ENCODE results near the gene ATAD3C.
A peak's percentile ranks its signal among the peaks of the same experiment; 100 is the strongest.
"Not testable (repeated sequence)": the region's sequence is repeated elsewhere in the genome, so short reads cannot be mapped to it uniquely, and the experiment has no call there.

The ATAD3C gene, protein sequence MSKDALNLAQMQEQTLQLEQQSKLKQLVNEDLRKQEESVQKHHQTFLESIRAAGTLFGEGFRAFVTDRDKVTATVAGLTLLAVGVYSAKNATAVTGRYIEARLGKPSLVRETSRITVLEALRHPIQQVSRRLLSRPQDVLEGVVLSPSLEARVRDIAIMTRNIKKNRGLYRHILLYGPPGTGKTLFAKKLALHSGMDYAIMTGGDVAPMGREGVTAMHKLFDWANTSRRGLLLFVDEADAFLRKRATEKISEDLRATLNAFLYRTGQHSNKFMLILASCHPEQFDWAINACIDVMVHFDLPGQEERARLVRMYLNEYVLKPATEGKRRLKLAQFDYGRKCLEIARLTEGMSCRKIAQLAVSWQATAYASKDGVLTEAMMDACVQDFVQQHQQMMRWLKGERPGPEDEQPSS

DNA sequence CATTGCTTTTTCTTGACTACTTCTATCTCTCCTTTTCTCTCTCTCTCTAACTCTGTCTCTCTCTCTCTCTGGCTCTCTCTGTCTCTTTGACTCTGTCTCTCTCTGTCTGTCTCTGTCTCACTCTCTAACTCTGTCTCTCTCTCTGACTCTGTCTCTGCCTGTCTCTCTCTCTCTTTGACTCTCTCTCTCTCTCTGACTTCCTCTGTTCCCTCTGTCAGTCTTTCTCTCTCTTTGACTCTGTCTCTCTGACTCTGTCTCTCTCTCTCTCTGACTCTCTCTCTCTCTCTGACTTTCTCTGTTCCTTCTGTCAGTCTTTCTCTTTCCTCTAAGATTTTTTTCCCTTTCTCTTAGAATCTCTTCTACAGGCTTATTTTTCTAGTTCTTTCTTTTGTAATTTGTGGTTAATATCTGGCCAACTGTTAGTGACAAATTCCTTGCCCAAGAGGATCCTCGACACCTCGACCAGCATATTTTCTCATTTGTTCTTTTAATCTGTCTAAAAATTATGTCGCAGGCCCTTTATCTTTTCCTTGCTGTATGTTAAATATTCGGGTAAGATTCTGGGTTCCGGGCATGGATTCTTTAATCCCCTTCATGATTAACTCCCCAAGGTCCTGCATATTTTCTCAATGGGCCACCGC lies at the start of gene ATAD3C:
ATAD3C (plus strand) TSS at position 591 of the 641 bp plus-strand sequence. CDS start 995 bp downstream, outside the sequence.
- DNase-seq = no peak

DNA sequence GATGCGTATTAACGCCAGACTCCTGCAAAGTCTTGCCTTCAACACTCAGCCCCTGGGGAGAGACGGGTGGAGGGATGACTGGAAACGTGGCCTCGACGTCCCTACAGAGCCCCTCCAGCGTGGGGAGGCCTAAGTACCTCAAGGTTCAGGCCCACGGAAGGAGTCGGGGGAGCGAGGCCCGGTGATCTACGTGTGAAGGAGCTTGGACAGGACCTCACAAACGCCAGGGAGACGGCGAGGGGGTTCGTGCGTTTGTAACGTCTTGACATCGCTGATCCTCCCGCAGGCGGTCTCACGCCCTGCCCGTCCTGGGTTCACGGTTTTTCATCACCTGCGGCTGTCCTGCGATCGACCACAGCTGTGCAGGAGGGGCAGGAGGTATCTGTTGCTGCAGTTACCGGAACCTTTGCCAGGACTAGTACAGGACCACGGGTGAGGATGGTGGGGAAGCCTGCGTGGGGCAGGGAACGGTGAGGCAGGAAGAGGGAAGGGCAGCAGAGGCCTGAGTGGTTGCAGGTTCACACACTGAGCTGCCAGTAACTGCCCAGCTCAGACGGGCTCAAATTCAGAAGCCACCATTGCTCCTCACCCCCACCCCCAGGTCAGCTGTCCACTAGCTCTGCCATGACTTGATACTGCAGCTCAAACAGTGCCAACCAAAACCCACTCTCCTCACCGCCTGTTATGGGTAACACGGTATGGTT lies 49.5 kb upstream of the ATAD3C start:
- no peak for DNase-seq

DNA sequence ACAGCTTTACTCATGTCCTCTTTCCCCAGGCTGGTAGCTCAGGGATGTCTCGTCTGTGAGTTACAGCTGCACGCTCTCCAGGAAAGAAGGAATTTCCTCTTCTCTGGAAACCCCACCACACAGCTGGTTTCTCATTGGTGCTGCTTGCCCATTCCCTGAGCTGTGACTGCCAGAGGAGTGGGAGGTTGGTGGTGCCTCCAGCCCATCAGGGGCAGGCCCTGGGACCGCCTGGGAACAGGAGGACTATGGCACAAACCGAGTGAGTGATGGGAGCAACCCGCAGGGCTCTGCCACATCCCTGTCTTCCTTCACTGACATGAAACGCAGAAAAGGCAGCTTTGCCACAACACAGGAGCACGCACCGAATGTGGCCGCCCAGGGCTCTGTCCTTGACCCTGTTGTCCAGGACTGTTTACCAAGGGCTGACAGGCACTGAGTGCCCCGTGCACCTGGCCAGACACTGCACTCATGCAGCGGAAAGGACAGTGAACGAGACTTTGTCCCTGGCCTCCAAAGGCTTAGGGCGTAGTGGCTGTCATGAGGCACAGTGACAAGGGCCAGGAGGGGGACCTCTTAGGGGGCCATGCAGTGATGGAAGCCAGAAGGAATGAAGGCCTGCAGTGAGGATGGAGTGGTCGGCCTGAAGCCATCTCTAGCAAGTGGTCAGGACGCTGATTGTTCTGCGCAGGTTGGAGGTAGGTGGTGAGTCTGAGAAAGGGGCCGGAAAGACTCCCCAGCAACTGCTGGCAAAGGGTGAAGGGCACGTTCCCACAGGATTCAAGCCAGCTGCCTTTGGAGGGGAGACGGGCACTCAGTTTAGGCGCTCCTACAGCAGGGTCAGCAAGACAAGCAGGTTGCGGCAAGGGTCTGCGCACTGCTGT lies 48.7 kb upstream of the ATAD3C start:
- no peak for DNase-seq

DNA sequence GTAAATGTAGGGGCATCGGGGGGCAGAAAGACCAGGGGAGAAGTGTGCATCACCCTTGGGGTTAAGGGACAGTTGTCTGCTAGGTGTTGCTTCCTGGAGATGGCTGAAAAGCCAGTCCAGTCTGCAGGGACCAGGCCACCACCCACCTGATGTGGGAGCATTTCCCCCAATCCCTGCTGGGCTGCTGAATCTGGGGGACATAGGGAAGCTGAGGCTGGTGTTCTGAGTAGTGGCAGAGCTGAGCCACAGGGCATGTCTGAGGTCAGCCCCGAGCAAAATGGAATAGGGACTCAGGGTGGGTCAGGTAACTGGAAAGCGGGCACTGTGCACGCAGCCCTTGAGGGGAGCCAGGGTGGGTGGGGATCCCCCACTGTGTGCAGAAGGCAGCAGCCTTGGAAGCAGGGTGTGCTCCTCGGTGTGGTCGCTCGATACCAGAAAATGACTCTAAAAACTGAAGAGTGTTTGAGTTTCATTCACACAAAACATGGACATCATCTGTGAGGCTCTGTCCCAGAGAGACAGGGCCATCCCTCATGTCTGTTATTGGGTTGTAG lies 48.0 kb upstream of the ATAD3C start:
- DNase-seq = no peak

DNA sequence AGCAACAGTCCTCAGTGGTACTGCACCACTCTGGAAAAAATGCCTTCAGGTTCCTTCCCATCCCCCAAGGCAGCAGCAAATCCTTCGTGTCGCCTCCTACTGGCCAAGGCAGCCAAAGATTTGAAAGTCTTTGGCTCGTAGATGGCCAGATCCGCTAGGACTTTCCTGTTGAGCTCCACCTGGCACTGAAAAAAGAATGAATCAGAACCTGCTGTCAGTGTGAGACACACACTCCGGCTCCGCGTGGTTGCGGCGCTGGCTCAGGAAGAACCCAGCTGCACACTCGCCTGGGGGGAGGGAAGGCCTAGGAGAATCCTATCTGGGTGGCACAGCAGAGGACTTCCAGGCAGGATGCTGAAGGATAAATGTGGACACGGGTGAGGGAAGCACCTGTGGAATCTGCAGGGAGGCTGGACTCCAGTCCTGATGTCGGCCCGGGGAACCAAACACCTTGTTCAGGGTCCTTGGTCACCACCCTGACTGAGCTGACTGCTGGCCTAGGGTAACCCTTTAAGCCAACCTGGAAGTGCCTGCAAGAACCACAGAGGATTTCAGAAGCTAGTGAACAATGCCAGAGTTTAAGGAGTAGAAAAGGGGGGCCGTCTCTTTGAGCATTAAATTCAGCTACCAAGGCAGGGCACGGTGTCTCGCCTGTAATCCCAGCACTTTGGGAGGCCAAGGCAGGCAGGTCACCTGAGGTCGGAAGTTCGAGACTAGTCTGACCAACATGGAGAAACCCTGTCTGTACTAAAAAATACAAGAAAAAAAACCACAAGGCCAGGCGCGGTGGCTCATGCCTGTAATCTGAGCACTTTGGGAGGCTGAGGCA lies 47.2 kb upstream of the ATAD3C start:
- DNase-seq = no peak

DNA sequence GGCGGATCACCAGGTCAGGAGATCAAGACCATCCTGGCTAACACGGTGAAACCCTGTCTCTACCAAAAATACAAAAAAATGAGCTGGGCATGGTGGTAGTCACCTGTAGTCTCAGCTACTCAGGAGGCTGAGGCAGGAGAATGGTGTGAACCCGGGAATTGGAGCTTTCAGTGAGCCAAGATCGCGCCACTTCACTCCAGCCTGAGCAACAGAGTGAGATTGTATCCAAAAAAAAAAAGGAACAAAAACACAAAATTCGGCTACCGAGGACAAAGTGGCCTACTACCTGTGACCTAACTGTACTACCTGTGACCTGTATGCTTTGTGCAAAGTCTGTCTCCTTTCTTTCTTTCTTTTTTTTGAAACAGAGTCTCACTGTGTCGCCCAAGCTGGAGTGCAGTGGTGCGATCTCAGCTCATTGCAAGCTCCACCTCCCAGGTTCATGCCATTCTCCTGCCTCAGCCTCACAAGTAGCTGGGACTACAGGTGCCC lies 46.5 kb upstream of the ATAD3C start:
- DNase-seq = not testable (repeated sequence)

DNA sequence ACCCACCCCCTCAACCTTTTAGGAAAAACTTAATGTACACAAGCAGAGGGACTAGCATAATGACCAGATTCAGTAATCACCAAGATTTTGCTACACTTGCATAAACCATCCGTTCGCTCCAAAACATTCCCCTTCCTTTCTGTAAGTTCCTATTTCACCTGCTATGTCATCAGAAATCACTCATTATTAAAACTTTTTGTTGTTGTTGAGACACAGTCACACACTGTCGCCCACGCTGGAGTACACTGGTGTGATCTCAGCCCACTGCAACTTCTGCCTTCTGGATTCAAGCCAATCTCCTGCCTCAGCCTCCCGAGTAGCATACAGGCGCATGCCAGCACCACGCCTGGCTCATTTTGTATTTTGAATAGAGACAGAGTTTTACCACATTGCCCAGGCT lies 45.8 kb upstream of the ATAD3C start:
- DNase-seq = no peak

DNA sequence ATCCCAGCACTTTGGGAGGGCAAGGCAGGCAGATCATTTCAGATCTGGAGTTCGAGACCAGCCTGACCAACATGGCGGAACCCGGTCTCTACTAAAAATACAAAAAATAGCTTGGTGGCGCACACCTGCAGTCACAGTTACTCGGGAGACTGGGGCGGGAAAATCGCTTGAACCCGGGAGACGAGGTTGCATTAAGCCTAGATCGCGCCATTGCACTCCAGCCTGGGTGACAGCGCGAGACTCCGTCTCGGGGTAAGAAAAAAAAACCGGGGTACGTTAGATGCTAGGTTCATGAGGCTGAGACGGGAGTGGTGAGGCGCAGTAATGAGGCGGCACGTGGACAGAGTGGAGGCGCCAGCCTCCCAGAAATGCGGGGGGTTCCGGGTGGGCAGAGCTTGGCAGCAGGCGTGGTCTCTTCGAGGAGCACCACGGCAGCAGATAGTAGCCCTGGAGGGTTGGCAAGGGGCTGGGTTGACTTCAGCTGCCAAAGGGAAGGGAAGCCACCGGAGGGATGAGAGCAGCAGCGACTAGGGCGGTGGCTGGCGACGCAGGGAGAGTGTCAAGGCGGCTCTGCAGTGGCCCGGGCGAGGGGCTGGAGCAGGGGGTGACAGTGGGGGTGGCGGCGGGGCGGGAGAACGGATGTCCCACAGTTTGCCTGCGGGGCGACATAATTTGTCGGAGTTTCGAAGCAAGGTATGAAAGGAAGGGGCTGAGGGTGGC lies 43.2 kb upstream of the ATAD3C start:
- no peak for DNase-seq

DNA sequence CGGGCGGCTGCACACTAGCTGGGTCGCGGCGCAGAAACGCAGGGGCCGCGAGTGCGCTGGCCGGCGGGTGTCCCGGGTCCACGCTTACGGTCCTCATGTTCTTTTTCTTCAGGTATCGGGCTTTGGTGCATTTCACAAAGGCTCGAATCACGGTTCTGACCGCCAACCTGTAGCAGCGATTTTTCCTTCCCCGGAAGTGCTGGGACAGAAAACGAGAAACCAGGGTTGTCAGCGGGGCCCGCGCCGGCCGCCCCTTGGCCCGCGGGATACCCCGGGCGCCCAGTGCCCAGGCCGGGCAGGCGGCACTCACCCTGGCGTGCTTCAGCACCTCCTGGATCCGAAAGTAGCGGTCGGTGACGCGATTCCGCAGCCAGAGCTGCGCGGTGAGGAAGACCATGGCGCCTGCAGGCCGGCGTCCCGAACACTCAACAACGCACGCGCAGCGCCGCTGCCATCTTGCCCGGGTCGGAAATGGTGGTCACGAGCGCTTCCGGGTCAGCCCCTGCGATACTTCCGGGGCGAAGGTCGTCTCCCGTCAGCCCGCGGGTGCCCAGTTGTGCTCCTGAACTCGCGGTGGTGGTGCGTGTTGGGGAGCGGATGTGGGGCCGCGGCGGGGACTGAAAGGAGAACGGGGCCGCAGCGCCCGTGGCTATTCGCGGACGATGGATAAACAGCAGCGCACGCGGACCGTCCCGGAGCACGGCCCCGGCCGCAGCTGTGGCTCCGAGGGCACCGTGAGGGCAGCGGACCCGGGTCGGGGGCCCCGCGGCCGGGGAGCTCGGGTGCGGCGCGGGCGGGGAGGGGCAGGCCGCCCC lies 42.5 kb upstream of the ATAD3C start, which contains the start of gene MRPL20:
MRPL20 (minus strand) TSS at position 473 of the 815 bp plus-strand sequence; CDS start at position 397, 76 bp downstream.
- peak; percentile 87 for DNase-seq

DNA sequence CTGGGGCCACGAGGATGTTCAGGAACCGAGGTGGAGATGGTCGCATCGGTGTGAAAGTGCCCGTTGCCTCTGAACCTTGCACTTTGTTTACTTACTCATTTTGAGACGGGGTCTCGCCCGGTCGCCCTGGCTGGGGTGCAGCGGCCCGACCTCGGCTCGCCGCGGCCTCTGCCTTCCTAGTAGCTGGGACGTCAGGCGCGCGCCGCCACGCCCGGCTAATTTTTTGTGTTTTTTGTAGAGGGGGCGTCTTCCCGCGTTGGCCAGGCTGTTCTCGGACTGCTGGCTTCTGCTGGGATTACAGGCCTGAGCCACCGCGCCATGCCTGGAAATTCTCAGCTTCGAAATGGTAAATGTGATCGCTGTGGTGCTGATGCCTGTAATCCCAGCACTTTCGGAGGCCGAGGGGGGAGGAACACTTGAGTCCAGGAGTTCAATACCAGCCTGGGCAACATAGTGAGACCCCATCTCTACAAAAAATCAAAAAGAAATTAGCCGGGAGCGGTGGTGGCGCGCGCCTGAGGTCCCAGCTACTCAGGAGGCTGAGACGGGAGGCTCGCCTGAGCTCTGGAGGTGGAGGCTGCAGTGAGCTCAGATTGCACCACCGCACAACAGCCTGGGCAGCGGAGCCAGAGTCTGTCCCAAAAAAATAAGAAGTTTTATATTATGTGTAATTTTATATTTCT lies 41.7 kb upstream of the ATAD3C start:
- no peak for DNase-seq

DNA sequence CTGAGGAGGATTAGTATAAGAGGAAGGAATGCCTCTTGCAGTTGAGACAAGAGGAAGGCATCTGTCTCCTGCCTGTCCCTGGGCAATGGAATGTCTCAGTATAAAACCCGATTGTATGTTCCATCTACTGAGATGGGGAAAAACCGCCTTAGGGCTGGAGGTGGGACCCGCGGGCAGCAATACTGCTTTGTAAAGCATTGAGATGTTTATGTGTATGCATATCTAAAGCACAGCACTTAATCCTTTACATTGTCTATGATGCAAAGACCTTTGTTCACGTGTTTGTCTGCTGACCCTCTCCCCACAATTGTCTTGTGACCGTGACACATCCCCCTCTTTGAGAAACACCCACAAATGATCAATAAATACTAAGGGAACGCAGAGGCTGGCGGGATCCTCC lies 39.3 kb upstream of the ATAD3C start:
- not testable (repeated sequence) for DNase-seq

DNA sequence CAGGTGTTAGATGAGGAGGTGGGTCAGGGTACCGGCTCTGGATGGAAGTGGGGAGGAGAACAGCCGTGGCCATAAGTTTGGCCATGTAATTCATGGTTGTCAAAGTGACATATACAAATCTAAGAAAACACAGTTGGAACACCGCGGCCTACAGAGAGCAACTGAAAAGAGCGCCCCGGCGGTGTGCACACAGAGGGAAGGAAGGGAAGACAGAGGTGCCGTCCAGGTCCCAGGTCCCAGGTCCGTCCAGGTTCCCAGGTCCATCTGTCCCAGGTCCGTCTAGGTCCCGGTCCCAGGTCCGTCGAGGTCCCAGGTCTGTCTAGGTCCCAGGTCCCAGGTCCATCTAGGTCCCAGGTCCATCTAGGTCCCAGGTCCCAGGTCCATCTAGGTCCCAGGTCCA lies 37.9 kb upstream of the ATAD3C start:
- DNase-seq = no peak

DNA sequence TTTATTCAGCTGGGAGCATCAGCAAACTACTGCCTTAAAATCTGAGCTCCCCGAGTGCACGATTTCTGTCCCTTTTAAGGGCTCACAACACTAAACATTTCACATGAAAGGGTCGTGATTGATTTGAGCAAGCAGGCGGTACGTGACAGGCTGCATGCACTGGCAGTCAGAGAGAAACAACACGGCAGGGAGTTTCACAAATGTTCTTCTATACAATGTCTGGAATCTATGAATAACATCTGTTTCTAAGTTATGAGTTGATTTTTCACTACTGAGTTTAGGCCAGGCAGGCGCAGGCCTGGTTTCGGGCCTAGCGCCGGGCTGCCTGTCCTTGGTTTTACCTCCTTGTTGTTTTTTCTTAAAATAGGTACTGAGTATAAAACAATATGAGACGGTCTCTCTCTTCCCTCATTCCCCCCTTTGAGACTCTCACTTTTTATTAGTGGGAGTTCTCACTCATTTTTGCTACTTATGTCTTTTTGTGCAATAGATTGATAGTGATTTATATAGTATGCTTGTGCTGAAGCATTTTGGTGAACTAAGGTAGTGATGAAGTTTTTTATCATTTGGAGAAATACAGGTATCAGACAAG lies 37.1 kb upstream of the ATAD3C start:
- DNase-seq = not testable (repeated sequence)

DNA sequence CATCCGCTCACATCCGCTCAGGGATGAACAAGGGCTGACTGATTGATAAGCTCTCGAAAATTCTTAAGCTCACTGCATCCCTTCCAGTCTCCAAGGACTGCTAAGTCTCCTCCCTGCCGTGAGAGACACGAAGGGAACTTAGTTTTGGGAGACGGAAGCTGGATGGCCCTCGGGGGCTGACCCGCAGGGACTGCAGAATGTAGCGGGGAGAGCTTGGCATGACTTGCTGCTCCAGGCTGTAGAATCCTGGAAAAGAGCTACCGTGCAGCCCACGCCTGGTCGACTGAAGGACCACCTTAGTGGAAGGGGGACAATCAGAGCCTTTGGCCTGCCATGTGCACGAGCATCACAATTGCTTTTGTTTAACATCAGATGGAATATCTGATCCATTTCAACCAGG lies 33.7 kb upstream of the ATAD3C start:
- DNase-seq = no peak

DNA sequence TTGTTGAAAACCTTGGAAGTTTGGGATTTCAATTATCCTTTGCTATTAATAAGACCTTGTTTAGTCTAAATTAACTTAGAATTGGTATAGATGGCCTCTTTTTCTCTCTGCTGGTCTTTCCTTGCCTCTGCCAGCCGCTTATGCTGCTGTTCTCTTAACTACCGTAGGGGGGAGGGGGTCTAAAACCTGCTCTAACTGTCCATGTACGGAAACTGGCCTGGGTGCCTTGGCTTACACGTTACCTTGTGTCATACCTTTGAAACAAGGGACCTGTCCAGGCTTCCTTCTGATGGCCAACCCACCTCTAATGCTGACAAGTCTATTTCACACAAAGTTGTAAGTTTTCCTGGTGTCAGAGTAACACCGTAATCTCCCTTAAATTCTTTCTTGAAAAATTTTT lies 32.1 kb upstream of the ATAD3C start:
- DNase-seq = not testable (repeated sequence)

DNA sequence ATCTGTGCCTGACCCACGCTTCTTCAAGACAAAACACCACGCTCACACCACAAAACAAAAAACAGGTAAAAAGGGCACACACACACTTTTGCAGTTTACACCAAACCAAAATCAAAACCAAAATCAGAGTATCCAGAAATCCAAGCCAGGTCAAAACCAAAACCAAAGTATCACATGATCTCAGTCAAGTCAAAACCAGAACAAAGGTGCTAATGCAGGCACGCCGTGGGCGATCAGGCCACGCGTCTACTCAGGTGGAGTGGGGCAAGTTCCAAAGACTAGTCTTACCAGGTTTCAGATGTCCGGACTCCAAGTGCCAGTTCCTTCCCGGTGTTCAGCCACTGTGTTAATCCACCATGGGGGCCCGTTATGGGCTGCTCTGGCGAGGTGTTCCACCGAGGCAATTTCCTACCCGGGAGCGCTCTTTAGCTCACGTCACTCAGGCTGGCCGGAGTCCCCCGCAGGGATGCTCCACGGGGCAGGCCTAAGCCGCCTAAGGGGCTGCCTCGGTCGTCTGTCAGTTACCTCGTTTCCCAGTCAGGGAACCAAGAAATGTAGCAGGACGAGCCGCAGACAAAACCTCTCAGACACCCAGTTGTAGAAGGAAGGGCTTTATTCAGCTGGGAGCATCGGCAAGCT lies 31.5 kb upstream of the ATAD3C start:
- not testable (repeated sequence) for DNase-seq

DNA sequence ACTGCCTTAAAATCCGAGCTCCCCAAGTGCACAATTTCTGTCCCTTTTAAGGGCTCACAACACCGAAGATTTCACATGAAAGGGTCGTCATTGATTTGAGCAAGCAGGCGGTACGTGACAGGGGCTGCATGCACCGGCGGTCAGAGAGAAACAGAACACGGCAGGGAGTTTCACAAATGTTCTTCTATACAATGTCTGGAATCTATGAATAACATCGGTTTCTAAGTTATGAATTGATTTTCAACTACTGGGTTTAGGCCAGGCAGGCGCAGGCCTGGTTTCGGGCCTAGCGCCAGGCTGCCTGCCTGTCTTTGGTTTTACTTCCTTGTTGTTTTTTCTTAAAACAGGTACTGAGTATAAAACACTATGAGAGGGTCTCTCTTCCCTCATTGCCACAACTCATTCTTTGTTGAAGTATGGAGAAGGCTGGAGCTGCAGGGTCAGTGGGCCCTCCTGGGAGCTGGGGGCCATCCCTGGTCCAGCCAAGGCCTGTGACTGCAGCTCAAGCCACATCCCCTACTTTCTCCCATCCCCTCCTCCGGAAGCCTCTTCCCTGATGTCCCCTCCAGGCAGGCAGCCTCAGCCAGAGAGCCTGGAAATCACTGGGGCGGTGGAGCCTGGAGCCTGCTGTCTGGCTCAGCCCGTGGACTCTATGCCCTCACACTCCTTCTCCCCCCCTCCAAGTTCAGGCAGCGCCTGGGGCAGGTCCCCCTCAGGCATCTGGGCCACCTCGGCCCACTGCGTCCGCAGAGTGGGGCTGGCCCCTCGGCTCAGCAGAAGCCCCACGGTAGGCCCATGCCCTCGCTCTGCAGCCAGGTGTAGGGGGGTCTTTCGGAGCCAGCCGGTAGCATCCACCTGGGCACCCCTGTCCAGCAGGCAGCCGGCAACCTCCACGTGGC lies 30.8 kb upstream of the ATAD3C start:
- DNase-seq = no peak

Data from DMS79 treated with DMSO at 0.1 percent for 48 hours (cell line).